Spleen (tissue), 7 donors: Measurements from ENCODE around the gene BAHCC1.

ENCODE experiments used
- POLR2A ChIP-seq, 3 donors: fragments of 450-650 bp; IDR thresholded peaks; one replicate each; pipeline ENCODE4 v1.5.1; 2017; ENCODE audit warnings: antibody characterized with exemption in 3 of 3, mild to moderate bottlenecking in 1 of 3
- TF ChIP-seq, protein P1 (sequence below), 11 experiments: fragments of 200-600 bp in 7 of 11; fragments of 450-650 bp in 4 of 11; sonication (generic) in 4 of 11; IDR thresholded peaks in 8 of 11; conservative IDR thresholded peaks in 3 of 11; 1 replicate in 7 of 11; 2 replicates in 4 of 11; pipeline versions ENCODE4 v1.4.0 to v1.8.0; 2016 to 2021; ENCODE audit warnings: antibody characterized with exemption in 11 of 11, inconsistent platforms in 4 of 11, mild to moderate bottlenecking in 1 of 11
- donor health status: DM: no; HTN: no; CAD: no; lungs with moderate emphysema.
- donor health status: DM: no; HTN: no; CAD: no.
- donor health status: DM: no; HTN: no; CAD: no.

DNA sequence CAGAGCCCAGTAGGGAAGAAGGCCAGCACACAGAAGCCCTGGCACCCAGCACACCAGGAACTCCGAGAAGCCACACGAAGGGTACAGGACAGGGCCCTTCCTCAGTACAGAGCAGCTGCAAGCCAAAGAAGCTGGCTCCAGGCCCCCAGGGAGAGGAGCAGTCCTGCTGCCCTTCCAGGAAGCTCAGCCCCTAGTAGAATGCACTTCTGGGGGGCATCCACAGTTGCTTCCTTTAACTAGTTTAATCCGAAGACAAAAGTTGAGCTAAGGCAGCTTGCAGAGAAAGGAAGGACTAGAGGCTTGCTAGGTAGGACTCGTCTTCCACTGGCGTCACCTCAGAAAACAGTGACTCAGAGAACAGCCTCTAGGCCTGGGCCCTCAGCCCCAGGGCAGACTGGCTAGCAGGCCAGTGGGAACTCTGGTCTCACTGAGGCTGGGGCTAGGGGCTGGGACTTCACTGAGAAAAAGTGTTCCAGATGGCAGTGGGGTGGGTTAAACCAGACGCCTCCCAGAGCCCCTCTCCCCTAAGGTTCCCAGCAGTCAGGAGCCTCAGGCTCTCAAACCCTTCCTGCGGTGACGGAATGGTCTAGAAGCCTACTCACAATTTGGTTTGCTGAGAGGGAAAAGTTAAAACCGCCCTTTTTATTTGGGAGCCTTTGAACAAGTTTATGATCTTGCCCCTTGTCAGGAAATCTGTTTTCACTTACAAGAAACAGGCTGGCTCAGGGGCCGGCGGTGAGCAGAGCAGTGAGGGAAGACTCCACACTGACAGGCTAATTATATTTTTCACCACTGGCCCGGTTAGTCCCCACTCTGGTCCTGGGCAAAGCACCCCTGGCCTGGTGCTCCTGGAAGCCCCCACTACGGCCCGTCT, 75.9 kb downstream of the BAHCC1 start:
- TF ChIP-seq, protein P1, sequence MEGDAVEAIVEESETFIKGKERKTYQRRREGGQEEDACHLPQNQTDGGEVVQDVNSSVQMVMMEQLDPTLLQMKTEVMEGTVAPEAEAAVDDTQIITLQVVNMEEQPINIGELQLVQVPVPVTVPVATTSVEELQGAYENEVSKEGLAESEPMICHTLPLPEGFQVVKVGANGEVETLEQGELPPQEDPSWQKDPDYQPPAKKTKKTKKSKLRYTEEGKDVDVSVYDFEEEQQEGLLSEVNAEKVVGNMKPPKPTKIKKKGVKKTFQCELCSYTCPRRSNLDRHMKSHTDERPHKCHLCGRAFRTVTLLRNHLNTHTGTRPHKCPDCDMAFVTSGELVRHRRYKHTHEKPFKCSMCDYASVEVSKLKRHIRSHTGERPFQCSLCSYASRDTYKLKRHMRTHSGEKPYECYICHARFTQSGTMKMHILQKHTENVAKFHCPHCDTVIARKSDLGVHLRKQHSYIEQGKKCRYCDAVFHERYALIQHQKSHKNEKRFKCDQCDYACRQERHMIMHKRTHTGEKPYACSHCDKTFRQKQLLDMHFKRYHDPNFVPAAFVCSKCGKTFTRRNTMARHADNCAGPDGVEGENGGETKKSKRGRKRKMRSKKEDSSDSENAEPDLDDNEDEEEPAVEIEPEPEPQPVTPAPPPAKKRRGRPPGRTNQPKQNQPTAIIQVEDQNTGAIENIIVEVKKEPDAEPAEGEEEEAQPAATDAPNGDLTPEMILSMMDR (IDR thresholded peaks at IDR 0.05 in 8 of 11, conservative IDR thresholded peaks at IDR 0.05 in 3 of 11): no peak
- TF ChIP-seq POLR2A (IDR thresholded peaks at IDR 0.05): no peak
